ENCODE results near the gene GSAP. TPM values are rescaled to one million over a fixed set of nuclear protein-coding genes. Genes with fewer than 3 reads are reported as not detected.

GSAP gene
- total and polyA plus RNA-seq, 2 donors (not counting 1 experiment from before 2014, with no cell fraction given): 4.4 to 21.5 TPM

- no peak overlapping the region for H3K27ac ChIP-seq (ENCODE audit: insufficient read depth, low read length)
- TF ChIP-seq, protein P1, sequence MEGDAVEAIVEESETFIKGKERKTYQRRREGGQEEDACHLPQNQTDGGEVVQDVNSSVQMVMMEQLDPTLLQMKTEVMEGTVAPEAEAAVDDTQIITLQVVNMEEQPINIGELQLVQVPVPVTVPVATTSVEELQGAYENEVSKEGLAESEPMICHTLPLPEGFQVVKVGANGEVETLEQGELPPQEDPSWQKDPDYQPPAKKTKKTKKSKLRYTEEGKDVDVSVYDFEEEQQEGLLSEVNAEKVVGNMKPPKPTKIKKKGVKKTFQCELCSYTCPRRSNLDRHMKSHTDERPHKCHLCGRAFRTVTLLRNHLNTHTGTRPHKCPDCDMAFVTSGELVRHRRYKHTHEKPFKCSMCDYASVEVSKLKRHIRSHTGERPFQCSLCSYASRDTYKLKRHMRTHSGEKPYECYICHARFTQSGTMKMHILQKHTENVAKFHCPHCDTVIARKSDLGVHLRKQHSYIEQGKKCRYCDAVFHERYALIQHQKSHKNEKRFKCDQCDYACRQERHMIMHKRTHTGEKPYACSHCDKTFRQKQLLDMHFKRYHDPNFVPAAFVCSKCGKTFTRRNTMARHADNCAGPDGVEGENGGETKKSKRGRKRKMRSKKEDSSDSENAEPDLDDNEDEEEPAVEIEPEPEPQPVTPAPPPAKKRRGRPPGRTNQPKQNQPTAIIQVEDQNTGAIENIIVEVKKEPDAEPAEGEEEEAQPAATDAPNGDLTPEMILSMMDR (conservative IDR thresholded peaks at IDR 0.05 in 1 of 2, IDR thresholded peaks at IDR 0.05 in 1 of 2; ENCODE audit: low read depth in 1 of 2, low read length in 2 of 2): no peak
- no peak for TF ChIP-seq EZH2 (IDR thresholded peaks at IDR 0.05; ENCODE audit: low read length, missing control alignments)
- H2AFZ ChIP-seq (ENCODE audit: low read length): no peak overlapping the region
- H3K9me3 ChIP-seq (ENCODE audit: control insufficient read depth, insufficient read depth, low read depth, low read length): no peaks in the 10 kb centered on the region
- H3K4me2 ChIP-seq (ENCODE audit: extremely low read depth, insufficient read depth, low read length): peak overlapping the region; percentile 7
- DNase-seq (ENCODE audit: low read depth in 2 of 2): peak; percentile 42 to 68
- no peaks in the 10 kb centered on the region for H3K36me3 ChIP-seq (ENCODE audit: control insufficient read depth, insufficient read depth, low read length)
- no peak overlapping the region for H3K4me3 ChIP-seq (replicated peaks in 1 of 4; ENCODE audit: control extremely low read depth in 1 of 4, insufficient read depth in 1 of 4, low read depth in 3 of 4, low read length in 4 of 4)
- no peaks in the 10 kb centered on the region for H3K79me2 ChIP-seq (ENCODE audit: control insufficient read depth, insufficient read depth, low read length)
- peaks cover 16% of the 10 kb centered on the region for H3K4me1 ChIP-seq (ENCODE audit: control insufficient read depth, extremely low read depth, insufficient read depth, low read length)
- H3K27me3 ChIP-seq (ENCODE audit: control insufficient read depth, insufficient read depth, low read length): no peaks in the 10 kb centered on the region
- no peak overlapping the region for H3K9ac ChIP-seq (ENCODE audit: insufficient read depth, low read length)
- no peaks in the 10 kb centered on the region for H4K20me1 ChIP-seq (ENCODE audit: control insufficient read depth, extremely low read depth, insufficient read depth, low read length)
Observed at GRCh38 chr7:77328669-77329068, 87.5 kb downstream of the GSAP start.

DNA sequence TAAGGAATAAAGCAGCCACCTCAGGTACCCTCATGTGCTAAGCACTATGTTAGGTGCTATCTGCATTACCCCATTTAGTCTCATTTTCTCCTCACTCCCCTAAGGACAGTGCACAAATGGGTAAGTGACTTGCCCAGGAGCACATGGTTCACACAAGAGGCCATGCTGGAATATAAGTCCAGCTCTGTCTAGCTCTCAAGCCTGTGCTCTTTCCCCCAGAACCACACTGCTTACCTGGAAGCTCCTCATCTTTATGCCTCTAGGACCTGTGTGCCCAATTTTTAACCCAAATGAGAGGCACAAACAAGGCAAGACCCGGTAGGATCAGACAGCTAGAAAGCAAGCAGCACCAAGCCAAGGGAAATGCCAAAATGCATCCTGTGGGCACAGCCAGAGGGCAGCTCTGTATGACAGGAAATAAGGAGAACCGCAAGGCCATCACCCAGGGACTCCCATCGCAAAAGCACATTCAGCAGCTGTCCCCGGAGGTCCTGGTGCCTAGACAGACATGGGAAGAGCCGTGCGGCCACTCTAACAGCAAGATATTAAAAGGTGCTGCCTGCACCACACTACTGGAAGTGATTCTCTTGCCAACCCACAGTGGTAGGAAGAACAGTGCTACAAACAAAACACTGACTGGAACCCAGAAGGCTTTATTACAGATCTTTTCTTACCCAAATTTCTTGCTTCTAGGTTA, 88.1 kb downstream of the GSAP start:
- Histone ChIP-seq H4K20me1 (ENCODE audit: control insufficient read depth, extremely low read depth, insufficient read depth, low read length) (no peaks in the 10 kb centered on the region), H3K9me3 (ENCODE audit: control insufficient read depth, insufficient read depth, low read depth, low read length) (no peaks in the 10 kb centered on the region), H3K79me2 (ENCODE audit: control insufficient read depth, insufficient read depth, low read length) (no peaks in the 10 kb centered on the region), H2AFZ (ENCODE audit: low read length) (peak overlapping the region; percentile 46), H3K4me1 (ENCODE audit: control insufficient read depth, extremely low read depth, insufficient read depth, low read length) (peaks cover 16% of the 10 kb centered on the region), H3K9ac (ENCODE audit: insufficient read depth, low read length) (no peak overlapping the region), H3K4me3 (replicated peaks in 1 of 4; ENCODE audit: control extremely low read depth in 1 of 4, insufficient read depth in 1 of 4, low read depth in 3 of 4, low read length in 4 of 4) (no peak overlapping the region), H3K27me3 (ENCODE audit: control insufficient read depth, insufficient read depth, low read length) (no peaks in the 10 kb centered on the region), H3K27ac (ENCODE audit: insufficient read depth, low read length) (no peak overlapping the region), H3K36me3 (ENCODE audit: control insufficient read depth, insufficient read depth, low read length) (no peaks in the 10 kb centered on the region), H3K4me2 (ENCODE audit: extremely low read depth, insufficient read depth, low read length) (peak overlapping the region; percentile 4)
- TF ChIP-seq, protein P1 (conservative IDR thresholded peaks at IDR 0.05 in 1 of 2, IDR thresholded peaks at IDR 0.05 in 1 of 2; ENCODE audit: low read depth in 1 of 2, low read length in 2 of 2): no peak
- TF ChIP-seq EZH2 (IDR thresholded peaks at IDR 0.05; ENCODE audit: low read length, missing control alignments): no peak
- DNase-seq (ENCODE audit: low read depth in 2 of 2): no peak

GRCh38 chr7:77327067-77327931, 88.8 kb downstream of the GSAP start:
- H3K4me3 ChIP-seq (replicated peaks in 1 of 4; ENCODE audit: control extremely low read depth in 1 of 4, insufficient read depth in 1 of 4, low read depth in 3 of 4, low read length in 4 of 4): no peak overlapping the region
- TF ChIP-seq, protein P1 (conservative IDR thresholded peaks at IDR 0.05 in 1 of 2, IDR thresholded peaks at IDR 0.05 in 1 of 2; ENCODE audit: low read depth in 1 of 2, low read length in 2 of 2): no peak
- TF ChIP-seq EZH2 (IDR thresholded peaks at IDR 0.05; ENCODE audit: low read length, missing control alignments): no peak
- no peak overlapping the region for H3K4me2 ChIP-seq (ENCODE audit: extremely low read depth, insufficient read depth, low read length)
- H3K9me3 ChIP-seq (ENCODE audit: control insufficient read depth, insufficient read depth, low read depth, low read length): no peaks in the 10 kb centered on the region
- H3K4me1 ChIP-seq (ENCODE audit: control insufficient read depth, extremely low read depth, insufficient read depth, low read length): peaks cover 16% of the 10 kb centered on the region
- H3K9ac ChIP-seq (ENCODE audit: insufficient read depth, low read length): no peak overlapping the region
- no peaks in the 10 kb centered on the region for H4K20me1 ChIP-seq (ENCODE audit: control insufficient read depth, extremely low read depth, insufficient read depth, low read length)
- H3K27me3 ChIP-seq (ENCODE audit: control insufficient read depth, insufficient read depth, low read length): no peaks in the 10 kb centered on the region
- H3K27ac ChIP-seq (ENCODE audit: insufficient read depth, low read length): no peak overlapping the region
- peak; percentile 51 to 84 for DNase-seq (ENCODE audit: low read depth in 2 of 2)
- H2AFZ ChIP-seq (ENCODE audit: low read length): no peak overlapping the region
- no peaks in the 10 kb centered on the region for H3K36me3 ChIP-seq (ENCODE audit: control insufficient read depth, insufficient read depth, low read length)
- H3K79me2 ChIP-seq (ENCODE audit: control insufficient read depth, insufficient read depth, low read length): no peaks in the 10 kb centered on the region

Data from fibroblast of lung (primary cell).